Adrenal gland (tissue), 12 donors: ENCODE results near the gene CEBPZ. TPM values are rescaled to one million over a fixed set of nuclear protein-coding genes. Genes with fewer than 3 reads are reported as not detected.
A peak's percentile ranks its signal among the peaks of the same experiment; 100 is the strongest.
"Not testable (repeated sequence)": the region's sequence is repeated elsewhere in the genome, so short reads cannot be mapped to it uniquely, and the experiment has no call there.

ENCODE experiments used
- DNase-seq, 7 donors: peaks; one replicate each; pipeline ENCODE4 v3.0.0-alpha.2; 2019 to 2020
- H3K27ac ChIP-seq, 5 donors: fragments of 200-600 bp; sonication (generic) in 4 of 5; 1 replicate in 3 of 5; 2 replicates in 2 of 5; pipeline versions ENCODE4 v1.5.1 to v1.8.0; 2016 to 2020; ENCODE audit warnings: mild to moderate bottlenecking in 1 of 5
- H3K27me3 ChIP-seq: fragments of 200-600 bp; 2 replicates; pipeline ENCODE4 v1.8.0; 2021
- H3K36me3 ChIP-seq, 2 donors: fragments of 200-600 bp; replicated peaks in 1 of 2; 1 replicate in 1 of 2; 2 replicates in 1 of 2; pipeline versions ENCODE4 v1.5.1 to v1.8.0; 2018 to 2022
- H3K4me1 ChIP-seq, 2 donors: fragments of 200-600 bp; replicated peaks in 1 of 2; 1 replicate in 1 of 2; 2 replicates in 1 of 2; pipeline versions ENCODE4 v1.5.1 to v1.8.0; 2018 to 2021
- H3K4me3 ChIP-seq, 4 donors: fragments of 200-600 bp; sonication (generic) in 3 of 4; one replicate each; pipeline ENCODE4 v1.5.1; 2016 to 2018
- H3K9me3 ChIP-seq, 3 donors: fragments of 200-600 bp; sonication (generic) in 1 of 3; replicated peaks in 1 of 3; 1 replicate in 2 of 3; 2 replicates in 1 of 3; pipeline versions ENCODE4 v1.5.1 to v1.8.0; 2016 to 2021
- CTCF ChIP-seq, 6 experiments: fragments of 450-650 bp in 4 of 6; fragments of 200-600 bp in 2 of 6; sonication (generic) in 1 of 6; IDR thresholded peaks; 1 replicate in 5 of 6; 2 replicates in 1 of 6; pipeline versions ENCODE4 v1.5.1 to v1.8.0; 2016 to 2021; ENCODE audit warnings: antibody characterized with exemption in 6 of 6, mild to moderate bottlenecking in 2 of 6, moderate library complexity in 1 of 6
- POLR2A ChIP-seq, 2 donors: fragments of 450-650 bp; IDR thresholded peaks; one replicate each; pipeline ENCODE4 v1.6.1; 2017; ENCODE audit warnings: antibody characterized with exemption in 2 of 2, mild to moderate bottlenecking in 2 of 2, moderate library complexity in 1 of 2
- WGBS, 4 donors: extraction: QIAGEN DNeasy Blood & Tissue Kit in 2 of 4; methylation state at CpG; one replicate each; pipeline versions ENCODE4 v1.1.5 to v1.1.7; 2013 to 2017; 5-methylcytosine and 5-hydroxymethylcytosine counted together
- intact Hi-C, 2 donors: fragments of 100-400 bp; cut with DNase I; formaldehyde crosslinking; loops; one replicate each; pipeline versions ENCODE4 v1.14.1 to v1.15.0; 2022 to 2023
- polyA plus RNA-seq, 3 donors: library from polyadenylated mRNA; stranded (reverse); fragments of 200-250 nt in 2 of 3; fragments of 350-450 nt in 1 of 3; fragmentation: Illumina TruSeq in 1 of 3; extraction: RNeasy Lipid Tissue Mini Kit (QIAGEN cat#74804) in 1 of 3; gene quantifications; one replicate each; pipeline ENCODE4 v1.2.3, GENCODE V29; 2013 to 2014
- total RNA-seq, 9 donors: library from RNA; depleted of rRNA in 4 of 9; stranded (reverse); fragments of >200 nt in 4 of 9; fragments of 120-200 nt in 1 of 9; fragmentation: NEBNext Ultra II Directional in 1 of 9; extraction: Animal tissue kit (Norgen Biotek cat#: 25700) in 1 of 9; gene quantifications; one replicate each; pipeline versions ENCODE4 v1.1.0 to v1.2.4, GENCODE V29; 2013 to 2023
- donor health status: healthy with polysubstance abuse.
- donor health status: Bipolar disorder and iron deficiency.
- donor health status: DM: yes; HTN: yes; CAD: no.
- donor health status: DM: no; HTN: no; CAD: no.
- donor health status: DM: no; HTN: no; CAD: no.
- donor health status: DM: yes; HTN: yes; CAD: no.

The CEBPZ gene
- total and polyA plus RNA-seq, 12 donors = 27.2 to 111 (median 66.7) TPM

DNA sequence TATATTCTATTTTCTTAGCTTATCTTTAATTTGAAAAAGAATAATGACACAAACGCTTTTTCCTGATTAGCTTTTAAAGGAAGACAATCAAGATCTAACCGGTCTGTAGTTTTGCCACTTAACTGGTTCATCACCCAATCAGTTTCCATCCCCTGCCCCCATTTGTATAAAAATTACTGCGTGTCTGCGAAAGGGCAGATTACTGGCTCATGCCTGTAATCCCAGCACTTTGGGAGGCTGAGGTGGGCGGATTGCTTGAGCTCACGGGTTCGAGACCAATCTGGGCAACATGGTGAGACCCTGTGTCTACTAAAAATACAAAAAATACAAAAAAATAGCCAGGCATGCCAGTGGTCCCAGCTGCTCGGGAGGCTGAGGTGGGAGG, 32.7 kb downstream of the CEBPZ start:
- H3K4me3 ChIP-seq = no peak overlapping the region
- intact Hi-C loops = no loop called here
- no peak overlapping the region for H3K27ac ChIP-seq
- peaks cover 4 to 30% of the 10 kb centered on the region in 2 donors for H3K36me3 ChIP-seq
- no peaks in the 10 kb centered on the region for H3K27me3 ChIP-seq
- WGBS, 4 donors = 84 to 89% (median 87%) methylated on average over 8 of the region's 8 CpGs
- H3K4me1 ChIP-seq = peaks cover 8 to 11% of the 10 kb centered on the region in 2 donors
- DNase-seq = no peak
- TF ChIP-seq POLR2A (IDR thresholded peaks at IDR 0.05) (no peak), CTCF (IDR thresholded peaks at IDR 0.05) (no peak)
- H3K9me3 ChIP-seq = no peaks in the 10 kb centered on the region

GRCh38 chr2:37196320-37197195, 34.8 kb downstream of the CEBPZ start, which contains the start of gene CEBPZOS:
Gene CEBPZOS (plus strand): TSS chr2:37196496. CDS start chr2:37199705, 3,209 bp downstream.
- 0 to 1% (median 1%) methylated on average over 18 to 72 of the region's 72 CpGs for WGBS, 4 donors
- no peaks in the 10 kb centered on the region for H3K27me3 ChIP-seq
- DNase-seq = peak; percentile 76 to 93 (median 86)
- H3K27ac ChIP-seq = peak within 1 kb of the TSS; percentile 65 to 98 (median 93)
- H3K4me1 ChIP-seq = peaks cover 8 to 11% of the 10 kb centered on the region in 2 donors
- peak within 1 kb of the TSS; percentile 1 to 76 (median 67) for H3K4me3 ChIP-seq
- H3K36me3 ChIP-seq = peaks cover 0 to 14% of the 10 kb centered on the region in 2 donors
- no peak for TF ChIP-seq CTCF (IDR thresholded peaks at IDR 0.05)
- TF ChIP-seq POLR2A (IDR thresholded peaks at IDR 0.05) = peak; percentile 54 to 87
- intact Hi-C loops = no loop called here
- no peaks in the 10 kb centered on the region for H3K9me3 ChIP-seq

- peaks cover 8 to 11% of the 10 kb centered on the region in 2 donors for H3K4me1 ChIP-seq
- H3K27me3 ChIP-seq, H3K36me3 ChIP-seq, DNase-seq, H3K9me3 ChIP-seq, intact Hi-C loops: not testable (repeated sequence)
- WGBS, 4 donors = 76 to 82% (median 79%) methylated on average over 20 of the region's 20 CpGs
- H3K4me3 ChIP-seq = peak overlapping the region; percentile 1 to 76 (median 67)
- H3K27ac ChIP-seq = peak overlapping the region; percentile 65 to 98 (median 93)
These were observed 35.5 kb downstream of the CEBPZ start for GRCh38 chr2:37195862-37196319.

- Histone ChIP-seq H3K9me3 (no peaks in the 10 kb centered on the region), H3K36me3 (no peaks in the 10 kb centered on the region), H3K27ac (no peak overlapping the region), H3K27me3 (no peaks in the 10 kb centered on the region), H3K4me1 (peaks cover 15 to 18% of the 10 kb centered on the region in 2 donors), H3K4me3 (no peak overlapping the region)
- intact Hi-C loops = no loop called here
- TF ChIP-seq CTCF (IDR thresholded peaks at IDR 0.05) (no peak), POLR2A (IDR thresholded peaks at IDR 0.05) (no peak)
- no peak for DNase-seq
- 89 to 96% (median 92%) methylated on average over 1 of the region's 1 CpG for WGBS, 4 donors
These were observed 38.8 kb downstream of the CEBPZ start for GRCh38 chr2:37192551-37192950.
